Jurkat, Clone E6-1 (cell line): ENCODE results near the gene HOXB3.
A peak's percentile ranks its signal among the peaks of the same experiment; 100 is the strongest.

Source experiments
- DNase-seq: peaks from one replicate; pipeline ENCODE4 v3.0.0-alpha.2; 2011; ENCODE audit warnings: low read depth, low spot score
- H3K4me3 ChIP-seq: 2 replicates; pipeline ENCODE4 v1.5.1; 2011; ENCODE audit warnings: mild to moderate bottlenecking, low read length, control low read depth, moderate library complexity

HOXB3 gene

DNA sequence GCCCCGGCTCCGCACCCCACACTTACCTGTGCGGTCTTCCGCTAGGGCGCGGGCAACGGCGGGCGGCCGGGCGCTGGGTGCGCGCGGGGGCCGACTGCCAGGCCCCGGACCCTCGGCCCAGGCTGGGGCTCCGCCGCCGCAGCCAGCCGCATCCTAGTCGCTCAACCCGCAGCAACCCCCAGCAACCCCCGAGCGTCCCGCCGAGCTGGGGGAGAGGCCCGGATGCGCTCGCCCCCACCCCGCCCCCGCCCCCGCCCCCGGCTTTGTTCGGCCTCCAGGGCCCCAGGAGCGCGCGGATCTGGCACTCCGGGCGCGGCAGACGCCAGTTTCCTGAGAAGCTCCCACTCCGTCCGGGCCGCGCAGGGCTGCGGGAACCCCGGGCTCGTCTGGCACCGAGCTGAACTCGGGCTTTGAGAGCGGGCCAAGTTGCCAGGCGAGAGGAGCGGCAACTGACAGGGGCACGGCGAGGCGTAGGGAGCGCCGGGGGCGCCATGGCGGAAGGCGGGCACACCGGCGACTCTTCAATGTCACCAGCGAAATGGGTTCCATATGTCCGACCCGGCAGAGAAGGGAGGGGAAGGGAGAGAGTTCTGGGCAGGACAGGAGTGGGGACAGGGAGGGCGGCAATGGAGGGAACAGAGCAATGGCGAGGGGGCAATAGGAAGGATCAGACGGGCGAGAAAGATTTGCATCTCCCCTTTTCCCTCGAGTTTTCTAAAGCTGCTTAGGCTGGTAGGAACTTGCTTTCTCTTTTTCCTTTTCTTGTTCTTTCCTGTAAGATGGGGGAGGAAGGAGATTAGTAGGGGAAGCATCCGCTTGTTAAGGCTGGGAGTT is 25.6 kb downstream of the HOXB3 start:
- no peak for DNase-seq
- H3K4me3 ChIP-seq = peak overlapping the region; percentile 51

GRCh38 chr17:48563867-48564187 is 26.2 kb downstream of the HOXB3 start:
- H3K4me3 ChIP-seq = peak overlapping the region; percentile 51
- DNase-seq = no peak

DNA sequence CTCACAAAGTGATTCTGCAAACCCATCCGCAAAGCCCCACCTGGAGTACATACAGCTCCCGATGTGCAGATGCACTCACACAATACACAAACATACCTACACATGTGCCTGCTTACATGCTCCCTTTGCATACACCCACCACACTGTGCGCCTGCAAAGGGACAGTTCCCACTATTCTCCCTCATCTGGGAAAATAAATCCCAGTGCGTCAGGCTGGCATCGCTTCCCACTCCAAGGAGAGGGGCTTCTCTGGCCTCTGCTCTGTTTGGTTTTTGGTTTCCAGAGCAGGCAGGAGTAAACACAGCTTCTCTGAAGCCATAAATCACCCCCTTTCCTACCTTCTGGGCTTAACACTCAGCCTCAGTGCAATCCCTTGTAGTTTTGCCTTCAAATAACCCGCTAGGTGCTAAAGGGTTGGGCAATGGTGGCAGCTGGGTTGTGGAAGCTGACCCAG is 26.6 kb downstream of the HOXB3 start:
- H3K4me3 ChIP-seq = peak overlapping the region; percentile 51
- DNase-seq = no peak

GRCh38 chr17:48562934-48563333 is 27.1 kb downstream of the HOXB3 start:
- no peak for DNase-seq
- H3K4me3 ChIP-seq = peak overlapping the region; percentile 51; the same call in 1 of the 2 replicates

- DNase-seq = peak; percentile 47
- H3K4me3 ChIP-seq = no peak overlapping the region
Observed at GRCh38 chr17:48561884-48562810, 27.9 kb downstream of the HOXB3 start.

DNA sequence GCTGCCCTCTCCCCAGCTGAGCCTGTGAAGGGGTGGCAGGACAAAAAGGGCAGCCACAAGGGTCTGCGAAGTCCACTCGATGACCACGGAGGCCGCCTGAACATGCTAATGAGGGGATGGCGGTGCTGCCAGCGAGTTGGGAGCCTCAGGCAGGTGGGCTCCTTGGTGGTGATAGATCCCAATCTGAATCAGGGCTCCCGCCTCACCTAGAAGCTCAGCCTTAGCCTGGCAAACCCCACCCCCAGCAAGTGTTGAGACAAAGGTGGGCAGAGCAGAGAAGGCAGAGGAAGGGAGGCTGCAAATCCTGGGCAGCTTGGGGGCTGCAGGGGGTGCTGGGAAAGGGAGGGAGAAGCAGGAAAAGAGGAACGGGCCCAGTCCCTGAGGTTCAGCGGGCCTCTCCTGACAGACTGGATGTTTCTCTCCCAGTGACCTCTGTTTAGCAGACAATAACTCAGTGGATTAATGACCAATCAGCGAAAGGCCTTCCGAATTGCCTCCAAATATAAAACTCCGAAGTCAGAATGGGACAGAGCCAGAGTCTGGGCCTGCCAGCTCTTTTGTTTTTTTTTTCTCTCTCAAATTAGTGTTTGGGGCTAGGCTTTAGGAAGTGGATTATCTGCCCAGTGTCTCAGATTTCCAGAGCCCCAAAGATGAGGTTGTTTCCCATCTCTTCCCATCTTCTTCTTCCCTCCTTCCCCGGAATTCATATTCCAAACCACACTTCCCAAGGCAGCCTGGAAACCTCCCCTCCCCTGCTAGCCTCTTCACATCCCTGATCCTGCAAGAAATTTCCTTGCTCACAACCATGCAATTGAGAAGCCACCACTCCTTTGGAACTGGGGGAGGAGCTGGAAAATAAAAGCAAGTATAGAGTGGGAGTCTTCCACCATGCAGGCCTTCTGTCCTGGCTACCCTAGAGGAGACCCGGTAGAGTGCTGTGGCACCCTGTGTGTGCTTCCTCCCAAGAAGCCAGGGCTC is 29.9 kb downstream of the HOXB3 start:
- DNase-seq = no peak
- H3K4me3 ChIP-seq = no peak overlapping the region

DNA sequence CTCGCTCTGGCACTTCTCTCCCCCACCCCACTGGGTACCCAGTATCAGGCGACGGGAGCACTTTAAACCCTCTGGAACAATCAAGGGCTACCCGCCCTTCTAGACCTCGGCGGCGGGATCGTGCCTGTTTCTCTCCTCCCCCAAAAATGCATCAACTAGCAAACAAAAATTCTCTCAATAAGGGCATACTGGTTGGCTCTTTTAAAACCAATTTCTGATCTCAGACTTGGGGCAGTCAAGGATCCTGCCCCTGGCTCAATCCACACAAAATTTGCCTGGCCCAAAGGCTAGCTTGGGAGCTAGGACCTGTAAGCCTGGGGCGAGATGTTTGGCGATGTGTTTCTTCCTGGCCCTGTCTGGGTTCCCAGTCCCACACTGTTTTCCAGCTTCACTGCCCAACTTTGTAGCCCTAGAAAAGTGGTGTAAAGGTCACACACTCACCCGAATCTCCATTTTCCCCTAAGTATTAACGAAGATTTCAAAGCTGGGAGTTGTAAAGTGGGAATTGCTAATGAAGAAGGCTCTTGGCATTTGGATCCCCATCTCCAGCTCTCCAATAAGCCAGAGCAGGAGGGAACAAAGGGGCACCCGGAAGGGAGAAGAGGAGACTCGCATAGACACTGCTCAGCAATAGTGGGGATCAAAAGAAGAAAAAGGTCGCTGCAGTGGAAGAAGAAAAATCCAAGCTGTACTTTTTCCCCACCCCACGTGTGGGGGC is 30.8 kb downstream of the HOXB3 start:
- no peak for DNase-seq
- H3K4me3 ChIP-seq = no peak overlapping the region

GRCh38 chr17:48558831-48559121 is 31.3 kb downstream of the HOXB3 start:
- no peak overlapping the region for H3K4me3 ChIP-seq
- no peak for DNase-seq

- H3K4me3 ChIP-seq = no peak overlapping the region
- no peak for DNase-seq
Observed at GRCh38 chr17:48558057-48558830, 31.8 kb downstream of the HOXB3 start.

- H3K4me3 ChIP-seq = no peak overlapping the region
- DNase-seq = no peak
Observed at GRCh38 chr17:48556576-48557401, 33.3 kb downstream of the HOXB3 start.

- DNase-seq = no peak
- H3K4me3 ChIP-seq = no peak overlapping the region
Observed at GRCh38 chr17:48556229-48556575, 33.8 kb downstream of the HOXB3 start.

- DNase-seq = no peak
- no peak overlapping the region for H3K4me3 ChIP-seq
Observed at GRCh38 chr17:48555258-48556228, 34.5 kb downstream of the HOXB3 start.

DNA sequence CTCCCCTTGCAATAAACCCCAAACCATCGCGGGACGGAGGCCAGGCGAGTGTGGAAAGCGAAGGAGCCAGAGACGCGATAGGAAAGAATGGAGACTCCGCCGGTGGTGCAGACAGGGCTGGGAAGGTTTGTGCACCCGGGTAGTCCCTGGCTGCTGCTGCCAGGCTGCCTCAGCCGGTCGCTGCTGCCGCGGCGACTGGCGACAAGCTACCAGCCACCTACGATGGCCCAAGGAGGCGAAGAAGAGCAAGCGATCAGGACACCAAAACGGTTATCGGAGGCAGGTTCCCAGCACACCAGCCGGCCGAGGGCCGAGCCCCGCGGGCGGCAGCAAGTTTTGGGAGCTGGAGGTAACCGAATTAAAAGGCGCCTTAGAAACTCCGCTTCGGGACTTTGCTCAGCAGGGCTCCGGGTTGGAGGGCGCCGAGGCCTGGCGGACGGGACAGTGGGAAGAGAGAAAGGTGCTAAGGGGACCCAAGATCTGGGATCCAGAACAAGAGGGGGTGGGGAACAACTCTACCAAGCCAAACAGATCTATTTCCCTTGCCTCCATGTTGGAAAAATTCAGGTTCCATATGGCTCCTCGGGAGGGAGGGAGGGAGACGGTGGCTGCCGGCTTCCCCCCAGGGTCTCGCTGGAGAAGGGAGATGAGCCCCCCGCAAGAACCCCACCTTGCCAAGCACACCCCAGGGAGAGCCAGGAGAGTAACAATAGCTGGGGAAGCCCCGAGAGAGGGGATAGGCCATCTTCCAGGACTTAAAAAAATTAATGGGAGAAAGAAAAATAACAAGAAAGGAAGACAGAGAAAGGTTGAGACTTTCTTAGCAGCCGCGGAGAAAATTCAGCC is 35.4 kb downstream of the HOXB3 start:
- no peak overlapping the region for H3K4me3 ChIP-seq
- DNase-seq = no peak

DNA sequence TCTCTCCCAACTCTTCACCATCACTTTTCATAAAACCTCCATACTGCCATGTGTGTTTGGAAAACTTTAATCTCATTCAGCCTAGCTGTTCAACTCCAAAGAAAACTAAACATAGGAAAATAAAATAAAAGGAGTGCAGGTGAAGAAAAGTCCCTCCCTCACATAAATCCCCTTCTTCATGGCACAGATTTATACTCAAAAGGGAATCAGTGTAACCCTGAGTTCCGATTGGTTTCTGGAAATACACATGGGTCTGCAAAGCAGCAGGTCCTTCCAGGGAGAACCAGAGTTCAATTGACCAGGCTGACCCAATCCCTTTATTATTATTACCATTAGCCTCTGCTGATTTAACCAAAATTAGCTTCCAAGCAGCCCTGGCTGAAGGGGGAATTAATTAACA is 36.2 kb downstream of the HOXB3 start:
- DNase-seq = no peak
- H3K4me3 ChIP-seq = no peak overlapping the region

DNA sequence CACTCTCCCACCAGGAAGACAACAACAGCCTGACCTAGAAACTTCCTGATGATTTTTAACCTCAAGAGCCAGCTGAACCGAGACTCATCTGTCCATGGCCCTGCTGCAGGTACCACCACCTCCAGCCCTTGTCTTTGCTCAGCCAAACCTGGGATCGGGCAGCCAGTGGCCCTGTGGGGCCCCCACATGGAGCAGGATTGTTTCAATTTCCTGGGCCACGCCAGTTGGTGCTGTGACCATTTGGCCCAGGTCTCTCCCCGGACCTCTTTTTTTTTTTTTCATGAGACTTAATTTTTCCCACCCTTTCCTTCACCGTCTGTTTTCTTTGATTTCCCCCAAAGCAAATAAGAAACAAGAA is 36.9 kb downstream of the HOXB3 start:
- DNase-seq = no peak
- H3K4me3 ChIP-seq = no peak overlapping the region
